Right lobe of liver (tissue), 6 donors: Measurements from ENCODE around the gene POFUT2. TPM values are rescaled to one million over a fixed set of nuclear protein-coding genes. Genes with fewer than 3 reads are reported as not detected.

ENCODE experiments used
- ATAC-seq, 4 donors: fragments of 200-7000 bp; cut with Tn5 transposase; one replicate each; pipeline ENCODE4 v1.9.1; 2020; ENCODE audit warnings: mild to moderate bottlenecking in 4 of 4, moderate library complexity in 4 of 4
- DNase-seq, 3 donors: peaks; one replicate each; pipeline ENCODE4 v3.0.0-alpha.2; 2020
- H3K27ac ChIP-seq, 3 donors: fragments of 200-600 bp; one replicate each; pipeline ENCODE4 v1.8.0; 2022
- H3K27me3 ChIP-seq, 2 donors: fragments of 200-600 bp; one replicate each; pipeline ENCODE4 v1.8.0; 2022
- H3K36me3 ChIP-seq, 4 donors: fragments of 200-600 bp; sonication (generic) in 1 of 4; one replicate each; pipeline versions ENCODE4 v1.5.1 to v1.8.0; 2017 to 2022; ENCODE audit warnings: control low read depth in 1 of 4
- H3K4me1 ChIP-seq, 4 donors: fragments of 200-600 bp; sonication (generic) in 1 of 4; one replicate each; pipeline versions ENCODE4 v1.5.1 to v1.8.0; 2017 to 2022; ENCODE audit warnings: control low read depth in 1 of 4
- H3K4me3 ChIP-seq, 3 donors: fragments of 200-600 bp; one replicate each; pipeline ENCODE4 v1.8.0; 2022
- H3K9me3 ChIP-seq, 4 donors: fragments of 200-600 bp; sonication (generic) in 1 of 4; one replicate each; pipeline versions ENCODE4 v1.5.1 to v1.8.0; 2017 to 2022; ENCODE audit warnings: control low read depth in 1 of 4
- POLR2A ChIP-seq: fragments of 450-650 bp; IDR thresholded peaks from one replicate; pipeline ENCODE4 v1.6.1; 2017; ENCODE audit warnings: antibody characterized with exemption, mild to moderate bottlenecking
- WGBS: methylation state at CpG from one replicate; pipeline ENCODE4 v1.1.6; 2018; ENCODE audit warnings: low coverage, low lambda C conversion rate; ENCODE audit not compliant: insufficient coverage; ENCODE audit errors: missing lambda C conversion rate; 5-methylcytosine and 5-hydroxymethylcytosine counted together
- intact Hi-C, 2 donors: fragments of 100-400 bp; cut with DNase I; formaldehyde crosslinking; loops; one replicate each; pipeline versions ENCODE4 v1.11.2 to v1.14.1; 2022
- total RNA-seq, 6 experiments: library from RNA; depleted of rRNA in 2 of 6; stranded (reverse); fragments of >200 nt in 2 of 6; fragmentation: NEBNext Ultra II Directional in 3 of 6; extraction: Animal tissue kit (Norgen Biotek cat#: 25700) in 3 of 6; gene quantifications; one replicate each; pipeline versions ENCODE4 v1.1.0 to v1.2.4, GENCODE V29; 2016 to 2023
- TF ChIP-seq, protein P1 (sequence below), 4 donors: fragments of 200-600 bp in 3 of 4; fragments of 450-650 bp in 1 of 4; IDR thresholded peaks; one replicate each; pipeline versions ENCODE4 v1.5.1 to v1.8.0; 2016 to 2022; ENCODE audit warnings: antibody characterized with exemption in 4 of 4, mild to moderate bottlenecking in 2 of 4
- donor health status: DM: no; HTN: yes; CAD: no.
- donor health status: DM: no; HTN: no; CAD: no.
- donor health status: DM: no; HTN: no; CAD: no.
- donor health status: DM: no; HTN: yes; CAD: no.
- donor health status: DM: no; HTN: yes; CAD: no.

POFUT2 gene
- total RNA-seq, 6 experiments from 2014 or later, result 10.5 to 22.0 (median 13.7) TPM

GRCh38 chr21:45282283-45283034 lies 5.2 kb downstream of the POFUT2 start:
- 94% methylated on average over 7 of the region's 22 CpGs for WGBS
- TF ChIP-seq, protein P1, sequence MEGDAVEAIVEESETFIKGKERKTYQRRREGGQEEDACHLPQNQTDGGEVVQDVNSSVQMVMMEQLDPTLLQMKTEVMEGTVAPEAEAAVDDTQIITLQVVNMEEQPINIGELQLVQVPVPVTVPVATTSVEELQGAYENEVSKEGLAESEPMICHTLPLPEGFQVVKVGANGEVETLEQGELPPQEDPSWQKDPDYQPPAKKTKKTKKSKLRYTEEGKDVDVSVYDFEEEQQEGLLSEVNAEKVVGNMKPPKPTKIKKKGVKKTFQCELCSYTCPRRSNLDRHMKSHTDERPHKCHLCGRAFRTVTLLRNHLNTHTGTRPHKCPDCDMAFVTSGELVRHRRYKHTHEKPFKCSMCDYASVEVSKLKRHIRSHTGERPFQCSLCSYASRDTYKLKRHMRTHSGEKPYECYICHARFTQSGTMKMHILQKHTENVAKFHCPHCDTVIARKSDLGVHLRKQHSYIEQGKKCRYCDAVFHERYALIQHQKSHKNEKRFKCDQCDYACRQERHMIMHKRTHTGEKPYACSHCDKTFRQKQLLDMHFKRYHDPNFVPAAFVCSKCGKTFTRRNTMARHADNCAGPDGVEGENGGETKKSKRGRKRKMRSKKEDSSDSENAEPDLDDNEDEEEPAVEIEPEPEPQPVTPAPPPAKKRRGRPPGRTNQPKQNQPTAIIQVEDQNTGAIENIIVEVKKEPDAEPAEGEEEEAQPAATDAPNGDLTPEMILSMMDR (IDR thresholded peaks at IDR 0.05), result no peak
- TF ChIP-seq POLR2A, result no peak
- intact Hi-C loops, result no loop called here
- peaks cover 0 to 64% (median 28%) of the 10 kb centered on the region in 4 donors for H3K36me3 ChIP-seq
- H3K27ac ChIP-seq, result no peak overlapping the region
- no peak overlapping the region for H3K4me3 ChIP-seq
- no peaks in the 10 kb centered on the region for H3K27me3 ChIP-seq
- ATAC-seq, result no peak
- H3K9me3 ChIP-seq, result no peaks in the 10 kb centered on the region
- peak in 1 of 3 donors; percentile 38 for DNase-seq
- peaks cover 0 to 5% (median 2%) of the 10 kb centered on the region in 4 donors for H3K4me1 ChIP-seq

- Histone ChIP-seq H3K4me3 (no peak overlapping the region), H3K9me3 (no peaks in the 10 kb centered on the region), H3K27me3 (no peaks in the 10 kb centered on the region), H3K4me1 (peaks cover 0 to 3% (median 1%) of the 10 kb centered on the region in 4 donors), H3K27ac (no peak overlapping the region), H3K36me3 (peaks cover 0 to 71% (median 30%) of the 10 kb centered on the region in 4 donors)
- DNase-seq (peak; percentile 14 to 46 (median 35)), ATAC-seq (no peak)
- no peak for TF ChIP-seq POLR2A
- TF ChIP-seq, protein P1 (IDR thresholded peaks at IDR 0.05), result no peak
- WGBS, result 80% methylated on average over 1 of the region's 32 CpGs
- intact Hi-C loops, result no loop called here
Observed at GRCh38 chr21:45281411-45282282, 6.0 kb downstream of the POFUT2 start.

DNA sequence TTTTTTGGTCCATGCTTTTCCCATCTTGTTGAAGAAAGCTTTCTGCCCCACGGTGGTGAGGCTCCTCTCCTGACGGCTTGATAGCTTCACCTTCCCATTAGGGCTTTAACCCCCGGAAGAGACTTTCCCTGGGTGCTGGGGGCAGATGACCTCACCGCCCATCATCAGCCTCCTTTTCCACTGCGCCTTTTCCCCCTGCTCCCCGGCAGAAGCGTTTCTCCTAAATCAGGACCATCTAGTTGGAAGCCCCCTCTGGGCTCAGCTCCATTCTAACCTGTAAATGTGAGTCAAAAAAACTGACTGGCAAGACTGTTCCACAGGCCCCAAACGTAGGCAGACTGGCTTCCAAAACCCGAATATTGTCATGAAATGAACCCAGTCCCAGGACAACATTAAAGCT lies 6.7 kb downstream of the POFUT2 start:
- TF ChIP-seq, protein P1 (IDR thresholded peaks at IDR 0.05), result no peak
- no peak for TF ChIP-seq POLR2A
- ATAC-seq (no peak), DNase-seq (peak in 1 of 3 donors; percentile 22)
- Histone ChIP-seq H3K9me3 (no peaks in the 10 kb centered on the region), H3K27ac (no peak overlapping the region), H3K36me3 (peaks cover 0 to 75% (median 30%) of the 10 kb centered on the region in 4 donors), H3K4me3 (no peak overlapping the region), H3K27me3 (no peaks in the 10 kb centered on the region), H3K4me1 (no peaks in the 10 kb centered on the region)
- intact Hi-C loops, result no loop called here
- WGBS, result 96% methylated on average over 4 of the region's 9 CpGs

- Histone ChIP-seq H3K27ac (no peak overlapping the region), H3K4me3 (no peak overlapping the region), H3K4me1 (no peaks in the 10 kb centered on the region), H3K36me3 (peaks cover 0 to 75% (median 29%) of the 10 kb centered on the region in 4 donors), H3K9me3 (no peaks in the 10 kb centered on the region), H3K27me3 (no peaks in the 10 kb centered on the region)
- TF ChIP-seq POLR2A, result no peak
- TF ChIP-seq, protein P1 (IDR thresholded peaks at IDR 0.05), result no peak
- 96% methylated on average over 20 of the region's 28 CpGs for WGBS
- ATAC-seq (no peak), DNase-seq (peak in 2 of 3 donors; percentile 35 to 39)
- intact Hi-C loops, result no loop called here
Observed at GRCh38 chr21:45280178-45280821, 7.4 kb downstream of the POFUT2 start.
